Measurements from ENCODE around the gene TSPAN3. TPM values are rescaled to one million over a fixed set of nuclear protein-coding genes. Genes with fewer than 3 reads are reported as not detected.

The TSPAN3 gene
- total and polyA plus RNA-seq, 2 donors (not counting 1 experiment from before 2014, with no cell fraction given) = 109 to 130 TPM

GRCh38 chr15:77017761-77018720, 52.9 kb downstream of the TSPAN3 start:
- 96% methylated on average over 20 of the region's 20 CpGs for WGBS (ENCODE audit: insufficient coverage)
- DNase-seq = no peak
- Histone ChIP-seq H3K27ac (ENCODE audit: low read length in 2 of 2) (no peak overlapping the region), H3K4me1 (ENCODE audit: control insufficient read depth in 2 of 2, insufficient read depth in 2 of 2, low read length in 2 of 2) (peaks cover 32 to 73% of the 10 kb centered on the region in 2 donors), H3K79me2 (ENCODE audit: control insufficient read depth, insufficient read depth, low read length) (peaks cover 46% of the 10 kb centered on the region), H2AFZ (ENCODE audit: insufficient read depth, low read depth, low read length, poor library complexity, severe bottlenecking) (no peak overlapping the region), H3K4me3 (ENCODE audit: control extremely low read depth in 1 of 5, extremely low read depth in 1 of 5, insufficient read depth in 1 of 5, low read depth in 2 of 5, low read length in 4 of 5) (no peak overlapping the region), H4K20me1 (ENCODE audit: control insufficient read depth, insufficient read depth, low read length, poor library complexity, severe bottlenecking) (peaks cover 65% of the 10 kb centered on the region), H3K27me3 (replicated peaks in 1 of 4; ENCODE audit: control extremely low read depth in 1 of 4, control insufficient read depth in 3 of 4, insufficient read depth in 4 of 4, low read length in 3 of 4) (no peaks in the 10 kb centered on the region), H3K36me3 (replicated peaks in 1 of 2; ENCODE audit: control extremely low read depth in 1 of 2, control insufficient read depth in 1 of 2, extremely low read depth in 1 of 2, insufficient read depth in 2 of 2, low read length in 1 of 2) (peaks cover 0 to 36% of the 10 kb centered on the region in 2 experiments), H3K4me2 (replicated peaks; ENCODE audit: low read depth, low read length, poor library complexity, severe bottlenecking) (no peak overlapping the region), H3K9ac (ENCODE audit: low read length) (no peak overlapping the region), H3K9me3 (ENCODE audit: control extremely low read depth in 1 of 3, control insufficient read depth in 2 of 3, insufficient read depth in 1 of 3, low read length in 2 of 3) (no peaks in the 10 kb centered on the region)
- H3K9me3 Mint-ChIP-seq (ENCODE audit: insufficient read depth) = no peaks in the 10 kb centered on the region
- POLR2A ChIA-PET = no interaction called here
- CTCF ChIA-PET = interaction anchor here (1.0 to 1.8 kb wide), 2 partner anchors 13 to 45 kb away, joined by 3 to 8 read pairs; no protein-coding TSS in a partner anchor
- ATAC-seq (ENCODE audit: low read depth) = no peak
- no peak overlapping the region for H3K27ac Mint-ChIP-seq
- H3K4me1 Mint-ChIP-seq = peaks cover 42% of the 10 kb centered on the region
- H3K27me3 Mint-ChIP-seq = no peaks in the 10 kb centered on the region
- TF ChIP-seq EZH2 (IDR thresholded peaks at IDR 0.05; ENCODE audit: borderline replicate concordance, insufficient read depth, low read depth, low read length, poor library complexity, severe bottlenecking) (no peak), CTCF (IDR thresholded peaks at IDR 0.05) (no peak)
- intact Hi-C loops (cut with micrococcal nuclease) = no loop called here
- no peak overlapping the region for H3K4me3 Mint-ChIP-seq

Data from B cell (primary cell).